GM21381 (cell line): ENCODE measurements around the gene MYO9B.

Experiments
- ATAC-seq: cut with Tn5 transposase; IDR thresholded peaks from one replicate; pipeline ENCODE4 v1.9.1; 2021; ENCODE audit warnings: mild to moderate bottlenecking, moderate library complexity; ENCODE audit not compliant: unreplicated experiment

The MYO9B gene

DNA sequence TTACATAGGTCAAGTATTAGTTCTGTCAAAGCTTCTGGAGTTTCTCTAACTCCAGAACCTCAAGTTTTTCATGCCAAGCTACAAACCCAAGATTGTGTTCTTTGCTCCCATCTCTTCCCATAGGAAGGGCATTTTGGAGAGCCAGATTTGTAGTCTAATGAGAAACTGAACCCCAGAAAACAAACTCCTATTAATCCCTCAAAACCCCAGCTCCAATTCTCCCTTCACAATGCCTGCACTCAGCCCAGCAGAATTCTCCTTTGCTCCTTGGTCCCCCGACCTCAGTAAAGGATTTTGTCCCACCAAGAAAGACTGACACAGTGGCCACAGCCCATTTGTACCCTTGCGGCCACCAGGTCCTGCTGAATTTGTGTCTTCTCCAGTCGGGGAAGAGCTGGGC lies 180.6 kb downstream of the MYO9B start:
- no peak for ATAC-seq

DNA sequence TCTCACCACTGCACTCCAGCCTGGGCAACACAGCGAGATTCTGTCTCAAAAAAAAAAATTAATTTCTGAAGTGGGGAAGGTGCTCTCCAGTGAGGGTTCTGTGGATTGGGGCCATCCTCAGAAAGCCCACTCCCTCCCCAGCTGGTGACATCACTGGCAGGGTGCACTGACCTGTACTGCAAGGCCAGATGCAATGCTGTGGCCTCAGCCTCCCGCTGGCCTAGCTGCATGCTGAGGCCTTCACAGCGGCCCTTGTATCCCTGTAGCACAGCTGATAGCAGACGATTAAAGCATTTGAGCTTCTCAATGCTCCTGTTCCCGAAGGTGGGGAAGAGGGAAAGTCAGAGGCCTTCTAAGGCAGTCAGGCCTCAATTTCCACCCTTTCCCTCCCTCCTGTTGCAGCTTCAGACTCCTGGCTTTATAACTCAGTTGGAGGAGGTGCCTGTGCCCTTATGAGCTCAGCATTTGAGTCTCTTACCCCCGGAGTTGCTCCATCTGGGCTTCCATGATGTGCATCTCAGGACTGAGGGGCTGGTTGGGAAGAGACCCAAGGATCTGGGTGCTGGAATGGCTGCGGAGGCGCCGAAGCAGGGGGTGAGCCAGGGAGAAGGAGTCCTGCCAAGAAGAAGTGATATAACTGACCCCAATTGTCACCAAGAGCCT lies 183.7 kb downstream of the MYO9B start:
- no peak for ATAC-seq

DNA sequence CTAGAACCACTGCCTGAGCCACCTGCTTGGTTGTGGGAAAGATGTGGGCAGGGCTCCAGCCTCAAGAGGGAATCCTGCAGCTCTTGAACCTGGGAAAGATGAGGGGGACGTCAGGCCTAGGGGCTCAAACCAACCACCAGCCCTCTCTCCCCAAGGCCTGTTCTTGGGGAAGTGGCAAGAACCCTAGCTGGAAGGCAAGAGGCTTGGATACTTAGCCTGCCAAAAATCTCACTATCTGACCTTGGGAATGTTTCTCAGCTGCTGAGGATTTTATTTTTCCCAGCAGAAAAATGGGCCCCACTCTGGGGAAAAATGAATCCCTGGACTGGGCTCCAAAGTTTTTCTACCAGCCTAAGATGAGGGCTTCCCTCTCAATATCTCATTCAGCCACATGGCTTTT lies 184.4 kb downstream of the MYO9B start:
- ATAC-seq: no peak

DNA sequence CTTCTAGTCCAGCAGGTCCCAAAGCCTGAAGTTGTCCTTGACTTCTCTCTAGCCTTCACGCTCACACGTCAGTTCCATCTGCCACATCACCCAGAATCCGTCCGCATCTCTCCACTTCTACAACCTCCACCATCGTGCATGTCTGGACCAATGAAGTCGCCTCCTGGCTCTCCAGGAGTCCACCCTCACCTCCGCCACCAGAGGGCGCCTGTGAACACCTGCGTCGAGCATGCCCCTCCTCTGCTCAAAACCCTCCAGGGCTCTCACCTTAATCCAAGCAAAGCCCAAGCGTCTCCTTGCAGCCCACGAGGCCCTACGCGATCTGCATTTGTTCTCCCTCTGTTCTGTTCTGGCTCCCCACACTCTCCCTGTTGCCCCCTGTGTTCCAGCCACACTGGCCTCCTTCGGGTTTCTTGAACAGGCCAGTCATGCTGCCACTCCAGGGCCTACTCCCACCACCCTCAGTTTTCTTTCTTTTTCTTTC lies 185.3 kb downstream of the MYO9B start:
- ATAC-seq: peak; percentile 78

DNA sequence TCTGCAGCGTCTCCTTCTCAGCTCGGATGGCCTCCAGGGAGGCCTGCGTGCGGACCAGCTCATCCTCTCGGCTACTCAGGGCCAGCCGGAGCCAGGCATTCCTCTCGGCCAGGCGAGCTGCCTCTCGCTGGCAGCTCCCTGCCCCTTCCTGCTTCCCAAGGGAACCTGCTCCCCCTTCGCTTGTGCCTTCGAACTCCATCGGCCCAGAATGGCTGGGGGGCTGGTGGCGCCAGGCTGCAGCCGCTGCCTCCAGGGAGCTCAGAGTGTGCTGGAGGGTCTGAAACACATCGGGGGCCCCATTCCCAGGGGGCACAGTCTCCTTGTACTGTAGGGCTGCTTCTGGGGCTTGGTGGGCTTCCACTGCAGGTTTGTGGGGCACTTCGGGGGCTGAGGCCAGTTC lies 187.0 kb downstream of the MYO9B start:
- no peak for ATAC-seq
